ENCODE measurements around the gene EDRF1. TPM values are rescaled to one million over a fixed set of nuclear protein-coding genes. Genes with fewer than 3 reads are reported as not detected.

Gene EDRF1
- total and polyA plus RNA-seq, 12 donors: 8.1 to 35.9 (median 18.6) TPM

DNA sequence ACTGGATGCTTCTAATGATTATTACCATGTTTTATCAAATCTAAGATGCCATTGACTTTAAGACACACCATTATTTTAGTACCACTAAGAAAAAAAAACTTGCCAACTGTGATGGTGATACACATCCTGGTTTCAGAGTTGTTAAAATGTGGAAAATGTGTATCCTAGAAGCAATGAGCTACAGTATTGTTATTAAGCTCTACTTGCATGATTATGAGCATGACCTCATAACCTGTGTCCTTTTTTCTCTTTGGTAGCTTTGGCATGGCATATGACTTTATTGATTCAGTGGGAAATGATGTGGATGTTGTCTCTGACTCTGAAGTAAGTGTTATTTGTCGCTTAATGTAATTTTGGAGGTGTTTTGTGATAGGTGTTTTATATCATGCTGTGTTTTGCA, 3.3 kb downstream of the EDRF1 start:
- intact Hi-C loops (cut with DNase I): no loop called here
- no peak overlapping the region for H3K27ac ChIP-seq
- no peaks in the 10 kb centered on the region for H3K27me3 ChIP-seq
- no peaks in the 10 kb centered on the region for H3K9me3 ChIP-seq (replicated peaks in 1 of 3)
- peaks cover 10 to 21% of the 10 kb centered on the region in 2 donors for H3K4me1 ChIP-seq (replicated peaks in 1 of 2)
- H3K36me3 ChIP-seq (replicated peaks in 1 of 2): peaks cover 0 to 67% of the 10 kb centered on the region in 2 donors
- no peak for DNase-seq
- TF ChIP-seq POLR2A (IDR thresholded peaks at IDR 0.05): no peak
- TF ChIP-seq, protein P1, sequence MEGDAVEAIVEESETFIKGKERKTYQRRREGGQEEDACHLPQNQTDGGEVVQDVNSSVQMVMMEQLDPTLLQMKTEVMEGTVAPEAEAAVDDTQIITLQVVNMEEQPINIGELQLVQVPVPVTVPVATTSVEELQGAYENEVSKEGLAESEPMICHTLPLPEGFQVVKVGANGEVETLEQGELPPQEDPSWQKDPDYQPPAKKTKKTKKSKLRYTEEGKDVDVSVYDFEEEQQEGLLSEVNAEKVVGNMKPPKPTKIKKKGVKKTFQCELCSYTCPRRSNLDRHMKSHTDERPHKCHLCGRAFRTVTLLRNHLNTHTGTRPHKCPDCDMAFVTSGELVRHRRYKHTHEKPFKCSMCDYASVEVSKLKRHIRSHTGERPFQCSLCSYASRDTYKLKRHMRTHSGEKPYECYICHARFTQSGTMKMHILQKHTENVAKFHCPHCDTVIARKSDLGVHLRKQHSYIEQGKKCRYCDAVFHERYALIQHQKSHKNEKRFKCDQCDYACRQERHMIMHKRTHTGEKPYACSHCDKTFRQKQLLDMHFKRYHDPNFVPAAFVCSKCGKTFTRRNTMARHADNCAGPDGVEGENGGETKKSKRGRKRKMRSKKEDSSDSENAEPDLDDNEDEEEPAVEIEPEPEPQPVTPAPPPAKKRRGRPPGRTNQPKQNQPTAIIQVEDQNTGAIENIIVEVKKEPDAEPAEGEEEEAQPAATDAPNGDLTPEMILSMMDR (IDR thresholded peaks at IDR 0.05): no peak
- 94 to 97% (median 97%) methylated on average over 1 of the region's 1 CpG for WGBS, 4 donors
- no peak overlapping the region for H3K4me3 ChIP-seq

DNA sequence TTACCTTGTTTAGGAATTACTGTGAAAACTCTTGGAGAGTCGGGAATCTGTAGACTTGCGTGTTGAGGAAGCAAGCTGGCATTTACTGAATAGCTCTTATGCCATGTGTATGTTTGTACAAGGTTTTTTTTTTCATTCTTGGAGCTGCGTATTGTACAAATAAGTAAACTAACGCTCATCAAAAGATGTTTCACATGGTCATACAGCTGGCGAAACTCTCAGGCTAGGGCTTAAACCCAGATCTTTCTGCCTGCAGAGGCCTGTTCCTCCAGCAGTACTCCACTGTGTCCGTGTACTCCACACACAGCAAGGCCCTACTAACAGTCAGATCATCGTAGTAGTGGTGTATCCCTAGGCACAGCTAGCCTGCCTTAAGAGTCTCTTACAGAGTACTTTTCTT, 7.4 kb downstream of the EDRF1 start:
- Histone ChIP-seq H3K36me3 (replicated peaks in 1 of 2) (peaks cover 0 to 100% of the 10 kb centered on the region in 2 donors), H3K4me3 (no peak overlapping the region), H3K27me3 (no peaks in the 10 kb centered on the region), H3K27ac (no peak overlapping the region), H3K4me1 (replicated peaks in 1 of 2) (no peaks in the 10 kb centered on the region), H3K9me3 (replicated peaks in 1 of 3) (no peaks in the 10 kb centered on the region)
- WGBS, 4 donors: 94 to 99% (median 96%) methylated on average over 7 of the region's 7 CpGs
- no peak for DNase-seq
- no peak for TF ChIP-seq POLR2A (IDR thresholded peaks at IDR 0.05)
- TF ChIP-seq, protein P1 (IDR thresholded peaks at IDR 0.05): no peak
- intact Hi-C loops (cut with DNase I): no loop called here

DNA sequence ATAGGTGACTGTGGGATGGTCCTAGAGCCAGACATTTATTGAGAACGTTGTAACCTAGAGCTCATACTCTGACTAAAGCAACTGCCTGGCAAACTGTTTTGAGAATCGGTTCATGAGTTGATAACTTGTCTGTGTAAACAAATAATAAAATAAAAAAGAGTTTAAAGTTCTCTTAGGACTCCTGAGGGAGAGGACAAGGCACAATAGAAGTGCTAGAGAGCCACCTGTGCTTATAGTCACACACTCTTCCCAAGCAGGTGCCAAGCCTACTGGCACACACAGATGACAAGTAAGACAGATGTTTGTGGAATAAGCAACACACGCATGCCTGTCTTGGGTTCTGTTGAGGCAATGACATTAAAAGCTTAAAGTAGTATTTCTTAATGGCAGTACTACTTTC, 7.9 kb downstream of the EDRF1 start:
- no peak for DNase-seq
- peaks cover 0 to 100% of the 10 kb centered on the region in 2 donors for H3K36me3 ChIP-seq (replicated peaks in 1 of 2)
- WGBS, 4 donors: 57 to 65% (median 63%) methylated on average over 3 of the region's 3 CpGs
- TF ChIP-seq POLR2A (IDR thresholded peaks at IDR 0.05): no peak
- TF ChIP-seq, protein P1 (IDR thresholded peaks at IDR 0.05): no peak
- no peaks in the 10 kb centered on the region for H3K9me3 ChIP-seq (replicated peaks in 1 of 3)
- no peaks in the 10 kb centered on the region for H3K27me3 ChIP-seq
- no peak overlapping the region for H3K4me3 ChIP-seq
- no peaks in the 10 kb centered on the region for H3K4me1 ChIP-seq (replicated peaks in 1 of 2)
- H3K27ac ChIP-seq: no peak overlapping the region
- intact Hi-C loops (cut with DNase I): no loop called here

DNA sequence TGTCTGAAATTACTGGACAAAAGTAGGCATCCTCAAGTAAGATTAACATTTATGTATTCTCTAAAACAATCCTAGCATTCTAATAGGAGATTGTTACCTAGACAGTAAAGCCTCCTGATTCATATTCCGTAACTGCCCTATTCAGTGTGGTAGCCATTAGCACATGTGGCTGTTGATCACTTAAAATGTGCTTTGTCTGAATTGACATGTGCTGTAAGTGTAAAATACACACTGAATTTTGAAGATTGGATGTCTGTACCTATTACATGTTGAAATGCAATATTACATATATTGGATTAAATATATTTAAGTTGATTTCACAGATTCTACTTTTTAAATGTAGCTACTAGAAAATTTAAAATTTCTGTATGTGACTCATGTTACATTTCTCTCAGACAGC, 14.6 kb downstream of the EDRF1 start:
- no peak overlapping the region for H3K27ac ChIP-seq
- H3K4me3 ChIP-seq: no peak overlapping the region
- H3K4me1 ChIP-seq (replicated peaks in 1 of 2): no peaks in the 10 kb centered on the region
- no peak for DNase-seq
- intact Hi-C loops (cut with DNase I): no loop called here
- TF ChIP-seq POLR2A (IDR thresholded peaks at IDR 0.05): no peak
- TF ChIP-seq, protein P1 (IDR thresholded peaks at IDR 0.05): no peak
- no peaks in the 10 kb centered on the region for H3K9me3 ChIP-seq (replicated peaks in 1 of 3)
- 91 to 100% (median 98%) methylated on average over 1 of the region's 1 CpG for WGBS, 4 donors
- peaks cover 0 to 96% of the 10 kb centered on the region in 2 donors for H3K36me3 ChIP-seq (replicated peaks in 1 of 2)
- H3K27me3 ChIP-seq: no peaks in the 10 kb centered on the region
